ENCODE results near the gene CCNE1.

- TF ChIP-seq POLR2A (IDR thresholded peaks at IDR 0.05) = no peak
- TF ChIP-seq EP300 (IDR thresholded peaks at IDR 0.05) = no peak
- TF ChIP-seq, protein P1, sequence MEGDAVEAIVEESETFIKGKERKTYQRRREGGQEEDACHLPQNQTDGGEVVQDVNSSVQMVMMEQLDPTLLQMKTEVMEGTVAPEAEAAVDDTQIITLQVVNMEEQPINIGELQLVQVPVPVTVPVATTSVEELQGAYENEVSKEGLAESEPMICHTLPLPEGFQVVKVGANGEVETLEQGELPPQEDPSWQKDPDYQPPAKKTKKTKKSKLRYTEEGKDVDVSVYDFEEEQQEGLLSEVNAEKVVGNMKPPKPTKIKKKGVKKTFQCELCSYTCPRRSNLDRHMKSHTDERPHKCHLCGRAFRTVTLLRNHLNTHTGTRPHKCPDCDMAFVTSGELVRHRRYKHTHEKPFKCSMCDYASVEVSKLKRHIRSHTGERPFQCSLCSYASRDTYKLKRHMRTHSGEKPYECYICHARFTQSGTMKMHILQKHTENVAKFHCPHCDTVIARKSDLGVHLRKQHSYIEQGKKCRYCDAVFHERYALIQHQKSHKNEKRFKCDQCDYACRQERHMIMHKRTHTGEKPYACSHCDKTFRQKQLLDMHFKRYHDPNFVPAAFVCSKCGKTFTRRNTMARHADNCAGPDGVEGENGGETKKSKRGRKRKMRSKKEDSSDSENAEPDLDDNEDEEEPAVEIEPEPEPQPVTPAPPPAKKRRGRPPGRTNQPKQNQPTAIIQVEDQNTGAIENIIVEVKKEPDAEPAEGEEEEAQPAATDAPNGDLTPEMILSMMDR (IDR thresholded peaks at IDR 0.05) = no peak
- TF ChIP-seq POLR2AphosphoS5 (IDR thresholded peaks at IDR 0.05) = no peak
Observed at GRCh38 chr19:29766100-29766499, 45.7 kb upstream of the CCNE1 start.
